ENCODE data around the gene TMSB4X.

GRCh38 chrX:12993826-12994225 is 18.9 kb downstream of the TMSB4X start:
- TF ChIP-seq CTCF (IDR thresholded peaks at IDR 0.05) (no peak), POLR2A (IDR thresholded peaks at IDR 0.05) (no peak)

All from esophagus squamous epithelium (tissue), 4 donors.